ENCODE data around the gene LRRC71.

DNA sequence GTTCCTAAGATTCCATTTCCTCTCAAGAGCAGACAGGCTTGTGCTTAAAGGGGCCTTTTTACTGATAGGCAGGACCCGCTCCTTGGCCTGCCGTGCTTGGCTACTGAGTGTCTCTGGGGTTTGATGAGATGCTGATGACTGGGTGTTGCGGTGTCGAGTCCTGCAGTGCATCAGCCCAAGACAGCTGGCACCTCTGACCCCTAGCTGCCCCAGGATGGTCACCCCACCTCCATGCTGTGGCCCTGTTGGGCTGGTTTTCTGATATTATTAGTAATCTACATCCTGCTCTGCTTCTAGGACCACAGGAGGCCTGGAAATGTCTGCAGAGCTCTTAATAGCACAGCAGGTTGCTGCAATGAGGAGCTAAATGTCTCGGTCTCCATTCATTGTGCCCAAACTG, 28.7 kb downstream of the LRRC71 start:
- TF ChIP-seq, protein P1, sequence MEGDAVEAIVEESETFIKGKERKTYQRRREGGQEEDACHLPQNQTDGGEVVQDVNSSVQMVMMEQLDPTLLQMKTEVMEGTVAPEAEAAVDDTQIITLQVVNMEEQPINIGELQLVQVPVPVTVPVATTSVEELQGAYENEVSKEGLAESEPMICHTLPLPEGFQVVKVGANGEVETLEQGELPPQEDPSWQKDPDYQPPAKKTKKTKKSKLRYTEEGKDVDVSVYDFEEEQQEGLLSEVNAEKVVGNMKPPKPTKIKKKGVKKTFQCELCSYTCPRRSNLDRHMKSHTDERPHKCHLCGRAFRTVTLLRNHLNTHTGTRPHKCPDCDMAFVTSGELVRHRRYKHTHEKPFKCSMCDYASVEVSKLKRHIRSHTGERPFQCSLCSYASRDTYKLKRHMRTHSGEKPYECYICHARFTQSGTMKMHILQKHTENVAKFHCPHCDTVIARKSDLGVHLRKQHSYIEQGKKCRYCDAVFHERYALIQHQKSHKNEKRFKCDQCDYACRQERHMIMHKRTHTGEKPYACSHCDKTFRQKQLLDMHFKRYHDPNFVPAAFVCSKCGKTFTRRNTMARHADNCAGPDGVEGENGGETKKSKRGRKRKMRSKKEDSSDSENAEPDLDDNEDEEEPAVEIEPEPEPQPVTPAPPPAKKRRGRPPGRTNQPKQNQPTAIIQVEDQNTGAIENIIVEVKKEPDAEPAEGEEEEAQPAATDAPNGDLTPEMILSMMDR (IDR thresholded peaks at IDR 0.05), result no peak
- no peak for TF ChIP-seq EZH2 (IDR thresholded peaks at IDR 0.05; ENCODE audit: borderline replicate concordance, insufficient read depth, low read depth, low read length, poor library complexity, severe bottlenecking)
